HCT116 (cell line): ENCODE measurements around the gene MYRF. TPM values are rescaled to one million over a fixed set of nuclear protein-coding genes. Genes with fewer than 3 reads are reported as not detected.
A peak's percentile ranks its signal among the peaks of the same experiment; 100 is the strongest.

ENCODE experiments used
- ATAC-seq: fragments of 200-7000 bp; cut with Tn5 transposase; 2 replicates; pipeline ENCODE4 v1.9.1; 2020; ENCODE audit warnings: mild to moderate bottlenecking, moderate library complexity
- BruUV-seq: library from RNA; stranded (reverse); fragments of 400-500 nt; replicated peaks from 2 replicates; lab custom pipeline; 2021; lab: Mats Ljungman, UMichigan
- CTCF ChIA-PET: fragments of 300-600 bp; sonication (Branson Sonifier 250); formaldehyde crosslinking; loops from one replicate; lab custom pipeline; 2021; ENCODE audit warnings: antibody characterized with exemption; lab: Charles Lee
- POLR2A ChIA-PET: fragments of 300-600, 350-600 bp; sonication (Branson Sonifier 250); formaldehyde crosslinking; loops from one replicate; lab custom pipeline; 2021; ENCODE audit warnings: antibody characterized with exemption; lab: Charles Lee
- RAD21 ChIA-PET, 2 experiments: fragments of 300-600 bp; sonication (Branson Sonifier 250); formaldehyde crosslinking; loops; one replicate each; lab custom pipeline; 2023; ENCODE audit warnings: low total read pairs in 2 of 2; ENCODE audit not compliant: uncharacterized antibody in 2 of 2, unreplicated experiment in 2 of 2, low non-redundant PET in 1 of 2; lab: Charles Lee
- DNase-seq: peaks from one replicate; pipeline ENCODE4 v3.0.0-alpha.2; 2010; ENCODE audit warnings: low read depth, low spot score
- H2AFZ ChIP-seq: fragments of 200-600 bp; shearing (Covaris generic), sonication (generic); 2 replicates; pipeline ENCODE4 v1.6.1; 2017; ENCODE audit warnings: low read depth, mixed run types, mixed read lengths, antibody characterized with exemption, low read length; ENCODE audit not compliant: poor library complexity, severe bottlenecking
- H3K27ac ChIP-seq: 2 replicates; pipeline ENCODE4 v1.5.1; 2012; ENCODE audit warnings: low read depth, low read length
- H3K27me3 ChIP-seq: fragments of 200-600 bp; sonication (generic); 2 replicates; pipeline ENCODE4 v1.6.1; 2016; ENCODE audit warnings: mixed run types, low read length, mixed read lengths; ENCODE audit not compliant: insufficient read depth
- H3K36me3 ChIP-seq, 2 experiments: fragments of 200-500 bp in 1 of 2; fragments of 200-600 bp in 1 of 2; sonication (Bioruptor generic) in 1 of 2; sonication (generic) in 1 of 2; 2 replicates each; pipeline versions ENCODE4 v1.5.1 to v1.6.1; 2014 to 2016; ENCODE audit warnings: low read length in 2 of 2, inconsistent platforms in 1 of 2, mixed read lengths in 1 of 2, mixed run types in 1 of 2; ENCODE audit not compliant: insufficient read depth in 2 of 2, control insufficient read depth in 1 of 2
- H3K4me1 ChIP-seq, 2 experiments: fragments of 200-600 bp in 1 of 2; sonication (generic) in 1 of 2; 2 replicates each; pipeline versions ENCODE4 v1.5.1 to v1.6.1; 2012 to 2017; ENCODE audit warnings: low read length in 2 of 2, inconsistent platforms in 1 of 2, mild to moderate bottlenecking in 1 of 2, mixed read lengths in 1 of 2, mixed run types in 1 of 2, moderate library complexity in 1 of 2; ENCODE audit not compliant: insufficient read depth in 2 of 2, control insufficient read depth in 1 of 2
- H3K4me2 ChIP-seq: fragments of 200-600 bp; sonication (generic); 2 replicates; pipeline ENCODE4 v1.6.1; 2017; ENCODE audit warnings: mixed run types, low read length, mixed read lengths
- H3K4me3 ChIP-seq, 2 experiments: fragments of 200-600 bp in 1 of 2; sonication (generic) in 1 of 2; replicated peaks in 1 of 2; 2 replicates each; pipeline ENCODE4 v1.5.1; 2011 to 2016; ENCODE audit warnings: low read length in 2 of 2, control low read depth in 1 of 2, low read depth in 1 of 2, mild to moderate bottlenecking in 1 of 2, mixed read lengths in 1 of 2, mixed run types in 1 of 2
- H3K79me2 ChIP-seq: fragments of 200-600 bp; sonication (generic); 2 replicates; pipeline ENCODE4 v1.6.1; 2017; ENCODE audit warnings: mild to moderate bottlenecking, mixed run types, low read length, moderate library complexity, mixed read lengths; ENCODE audit not compliant: insufficient read depth
- H3K9ac ChIP-seq: fragments of 200-600 bp; sonication (generic); 2 replicates; pipeline ENCODE4 v1.6.1; 2016; ENCODE audit warnings: low read length, mixed read lengths
- H3K9me2 ChIP-seq: fragments of 200-600 bp; sonication (generic), shearing (Covaris generic); 2 replicates; pipeline ENCODE4 v1.6.1; 2017; ENCODE audit warnings: mixed run types, mild to moderate bottlenecking, moderate library complexity; ENCODE audit not compliant: insufficient read depth
- H3K9me3 ChIP-seq, 2 experiments: fragments of 200-500 bp in 1 of 2; fragments of 200-600 bp in 1 of 2; sonication (Bioruptor generic) in 1 of 2; sonication (generic) in 1 of 2; 2 replicates each; pipeline ENCODE4 v1.6.1; 2014 to 2017; ENCODE audit warnings: low read length in 2 of 2, mixed read lengths in 2 of 2, inconsistent platforms in 1 of 2, low read depth in 1 of 2, mild to moderate bottlenecking in 1 of 2, mixed run types in 1 of 2, moderate library complexity in 1 of 2; ENCODE audit not compliant: control insufficient read depth in 1 of 2, insufficient read depth in 1 of 2
- H4K20me1 ChIP-seq: fragments of 200-600 bp; sonication (generic), shearing (Covaris generic); 2 replicates; pipeline ENCODE4 v1.6.1; 2017; ENCODE audit warnings: mixed run types, mild to moderate bottlenecking, moderate library complexity; ENCODE audit not compliant: insufficient read depth
- CBX3 ChIP-seq: IDR thresholded peaks from 2 replicates; pipeline ENCODE4 v1.6.1; 2012; ENCODE audit warnings: low read depth
- CEBPB ChIP-seq: IDR thresholded peaks from 2 replicates; pipeline ENCODE4 v1.6.1; 2012; ENCODE audit warnings: low read depth
- CTCF ChIP-seq, 3 experiments: fragments of 200-600 bp in 1 of 3; sonication (generic) in 1 of 3; IDR thresholded peaks in 2 of 3; conservative IDR thresholded peaks in 1 of 3; 2 replicates each; pipeline ENCODE4 v1.5.1; 2012 to 2017; ENCODE audit warnings: low read depth in 2 of 3, low read length in 2 of 3, antibody characterized with exemption in 1 of 3, borderline replicate concordance in 1 of 3, control low read depth in 1 of 3, mild to moderate bottlenecking in 1 of 3, mixed read lengths in 1 of 3, mixed run types in 1 of 3, moderate library complexity in 1 of 3; ENCODE audit not compliant: insufficient read depth in 1 of 3
- EGR1 ChIP-seq: IDR thresholded peaks from 2 replicates; pipeline ENCODE4 v1.6.1; 2012; ENCODE audit warnings: low read depth
- ELF1 ChIP-seq: IDR thresholded peaks from 2 replicates; pipeline ENCODE4 v1.6.1; 2012; ENCODE audit warnings: low read depth, borderline replicate concordance
- EZH2 ChIP-seq: fragments of 200-600 bp; sonication (generic); IDR thresholded peaks from 2 replicates; pipeline ENCODE4 v1.6.1; 2017; ENCODE audit warnings: antibody characterized with exemption, mixed run types
- FOSL1 ChIP-seq: IDR thresholded peaks from 2 replicates; pipeline ENCODE4 v1.6.1; 2012; ENCODE audit warnings: low read depth
- JUND ChIP-seq: IDR thresholded peaks from 2 replicates; pipeline ENCODE4 v1.6.1; 2012
- POLR2A ChIP-seq: IDR thresholded peaks from 2 replicates; pipeline ENCODE4 v1.7.0; 2011; ENCODE audit warnings: borderline replicate concordance; ENCODE audit not compliant: insufficient read depth, insufficient read length; ENCODE audit errors: extremely low read depth
- POLR2AphosphoS5 ChIP-seq: IDR thresholded peaks from 2 replicates; pipeline ENCODE4 v1.6.1; 2011; ENCODE audit warnings: mild to moderate bottlenecking, low read depth, low read length, moderate library complexity
- RAD21 ChIP-seq: IDR thresholded peaks from 2 replicates; pipeline ENCODE4 v1.6.1; 2012; ENCODE audit warnings: low read depth, mild to moderate bottlenecking
- SP1 ChIP-seq: IDR thresholded peaks from 2 replicates; pipeline ENCODE4 v1.6.1; 2012; ENCODE audit warnings: low read depth
- SRF ChIP-seq: IDR thresholded peaks from 2 replicates; pipeline ENCODE4 v1.6.1; 2012; ENCODE audit warnings: low read depth
- TCF7L2 ChIP-seq: IDR thresholded peaks from 2 replicates; pipeline ENCODE4 v1.7.0; 2011; ENCODE audit warnings: borderline replicate concordance, inconsistent platforms; ENCODE audit not compliant: insufficient read depth, insufficient read length; ENCODE audit errors: extremely low read depth
- YY1 ChIP-seq: IDR thresholded peaks from 2 replicates; pipeline ENCODE4 v1.6.1; 2011; ENCODE audit warnings: low read length, low read depth, moderate library complexity, mild to moderate bottlenecking; ENCODE audit not compliant: insufficient replicate concordance; ENCODE audit errors: extremely low read depth
- ZFX ChIP-seq: fragments of 450-650 bp; IDR thresholded peaks from 2 replicates; pipeline ENCODE4 v1.6.1; 2017
- intact Hi-C: fragments of 100-400 bp; cut with micrococcal nuclease; formaldehyde crosslinking; loops from 2 replicates; pipeline ENCODE4 v1.10.0; 2022
- total RNA-seq: library from RNA; stranded (reverse); gene quantifications from one replicate; pipeline ENCODE4 v1.2.1, GENCODE V29; 2021; ENCODE audit not compliant: unreplicated experiment
- TF ChIP-seq, protein P1 (sequence below): IDR thresholded peaks from 2 replicates; pipeline ENCODE4 v1.6.1; 2011; ENCODE audit warnings: mild to moderate bottlenecking, low read length, moderate library complexity; ENCODE audit not compliant: insufficient replicate concordance; ENCODE audit errors: extremely low read depth
- TF ChIP-seq, protein P2 (sequence below): IDR thresholded peaks from 2 replicates; pipeline ENCODE4 v1.6.1; 2012
- TF ChIP-seq, protein P3 (sequence below): IDR thresholded peaks from 2 replicates; pipeline ENCODE4 v1.6.1; 2012

MYRF gene
- total RNA-seq, 1 experiment from 2014 or later, result 52.3 TPM

DNA sequence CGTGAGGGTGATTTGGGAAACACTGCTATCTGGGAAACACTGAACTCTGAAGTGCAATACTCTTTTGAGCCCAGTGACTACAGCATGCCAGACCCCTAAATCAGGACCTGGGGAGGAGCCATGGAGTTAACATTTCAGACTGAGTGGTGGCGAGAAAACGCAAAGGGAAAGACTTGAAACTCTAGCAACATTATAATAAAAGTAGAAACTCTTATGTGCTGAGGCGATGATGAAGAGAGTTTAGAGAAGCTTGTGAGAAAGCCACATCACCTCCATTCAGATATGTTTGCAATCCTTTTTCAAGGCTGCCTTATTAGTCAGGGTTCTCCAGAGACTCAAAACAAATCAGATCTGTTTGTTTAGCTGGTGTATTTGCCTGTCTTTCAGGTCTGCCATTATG, 42.1 kb downstream of the MYRF start:
- H3K4me3 ChIP-seq, result no peak overlapping the region
- no peak overlapping the region for H3K9ac ChIP-seq

More for the DNA sequence above, 42.1 kb downstream of the MYRF start:
- no TSS peak for BruUV-seq
- ChIA-PET CTCF (no interaction called here), RAD21 (no interaction called here), POLR2A (interaction anchor here (2.8 kb wide), 1 partner anchor 20 kb away, joined by 14 read pairs; no protein-coding TSS in a partner anchor)
- Histone ChIP-seq H3K4me2 (0 out of 2 replicates have a peak overlapping the region, but pooled peaks have one; percentile 20), H3K27me3 (no peaks in the 10 kb centered on the region), H2AFZ (no peak overlapping the region), H3K4me1 (peaks cover 4 to 16% of the 10 kb centered on the region in 2 experiments; a peak in 2 of 4 replicates), H3K9me3 (no peaks in the 10 kb centered on the region), H3K36me3 (peaks cover 15 to 52% of the 10 kb centered on the region in 2 experiments), H3K27ac (no peak overlapping the region), H3K79me2 (peaks cover 92% of the 10 kb centered on the region), H3K9me2 (no peaks in the 10 kb centered on the region), H4K20me1 (peaks cover 10% of the 10 kb centered on the region; the same call in 1 of the 2 replicates)
- intact Hi-C loops, result no loop called here
- no peak for DNase-seq
- no peak for ATAC-seq
- no peak for TF ChIP-seq EGR1
- TF ChIP-seq ELF1, result no peak
- TF ChIP-seq POLR2AphosphoS5, result no peak
- TF ChIP-seq SRF, result no peak
- TF ChIP-seq FOSL1, result no peak
- TF ChIP-seq, protein P1, sequence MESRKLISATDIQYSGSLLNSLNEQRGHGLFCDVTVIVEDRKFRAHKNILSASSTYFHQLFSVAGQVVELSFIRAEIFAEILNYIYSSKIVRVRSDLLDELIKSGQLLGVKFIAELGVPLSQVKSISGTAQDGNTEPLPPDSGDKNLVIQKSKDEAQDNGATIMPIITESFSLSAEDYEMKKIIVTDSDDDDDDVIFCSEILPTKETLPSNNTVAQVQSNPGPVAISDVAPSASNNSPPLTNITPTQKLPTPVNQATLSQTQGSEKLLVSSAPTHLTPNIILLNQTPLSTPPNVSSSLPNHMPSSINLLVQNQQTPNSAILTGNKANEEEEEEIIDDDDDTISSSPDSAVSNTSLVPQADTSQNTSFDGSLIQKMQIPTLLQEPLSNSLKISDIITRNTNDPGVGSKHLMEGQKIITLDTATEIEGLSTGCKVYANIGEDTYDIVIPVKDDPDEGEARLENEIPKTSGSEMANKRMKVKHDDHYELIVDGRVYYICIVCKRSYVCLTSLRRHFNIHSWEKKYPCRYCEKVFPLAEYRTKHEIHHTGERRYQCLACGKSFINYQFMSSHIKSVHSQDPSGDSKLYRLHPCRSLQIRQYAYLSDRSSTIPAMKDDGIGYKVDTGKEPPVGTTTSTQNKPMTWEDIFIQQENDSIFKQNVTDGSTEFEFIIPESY, result no peak
- TF ChIP-seq, protein P2, sequence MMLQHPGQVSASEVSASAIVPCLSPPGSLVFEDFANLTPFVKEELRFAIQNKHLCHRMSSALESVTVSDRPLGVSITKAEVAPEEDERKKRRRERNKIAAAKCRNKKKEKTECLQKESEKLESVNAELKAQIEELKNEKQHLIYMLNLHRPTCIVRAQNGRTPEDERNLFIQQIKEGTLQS, result no peak
- no peak for TF ChIP-seq TCF7L2
- no peak for TF ChIP-seq POLR2A
- TF ChIP-seq SP1, result no peak
- TF ChIP-seq CEBPB, result no peak
- no peak for TF ChIP-seq CTCF (IDR thresholded peaks at IDR 0.05 in 2 of 3, conservative IDR thresholded peaks at IDR 0.05 in 1 of 3; ENCODE audit: borderline replicate concordance in 1 of 3, insufficient read depth in 1 of 3, low read depth in 2 of 3, low read length in 2 of 3)
- TF ChIP-seq ZFX, result no peak
- TF ChIP-seq RAD21, result no peak
- TF ChIP-seq JUND, result no peak
- no peak for TF ChIP-seq CBX3
- TF ChIP-seq EZH2, result no peak
- no peak for TF ChIP-seq YY1
- TF ChIP-seq, protein P3, sequence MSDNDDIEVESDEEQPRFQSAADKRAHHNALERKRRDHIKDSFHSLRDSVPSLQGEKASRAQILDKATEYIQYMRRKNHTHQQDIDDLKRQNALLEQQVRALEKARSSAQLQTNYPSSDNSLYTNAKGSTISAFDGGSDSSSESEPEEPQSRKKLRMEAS, result no peak
